ENCODE measurements around the gene GIMAP5. TPM values are rescaled to one million over a fixed set of nuclear protein-coding genes. Genes with fewer than 3 reads are reported as not detected.

The GIMAP5 gene
- total and polyA plus RNA-seq, 10 of the 15 experiments (the other 5 are each of a cell fraction or from before 2014, with no cell fraction given) = 3.7 to 9.1 (median 6.7) TPM

GRCh38 chr7:150756858-150757257, 19.6 kb downstream of the GIMAP5 start (continued):
- TF ChIP-seq IRF5 (IDR thresholded peaks at IDR 0.05; ENCODE audit: borderline replicate concordance) (no peak), MEF2A (IDR thresholded peaks at IDR 0.05; ENCODE audit: insufficient read depth, low read depth, low read length) (no peak), BCL3 (IDR thresholded peaks at IDR 0.05; ENCODE audit: borderline replicate concordance, insufficient read depth, low read depth, low read length, poor library complexity, severe bottlenecking) (no peak), SMC3 (IDR thresholded peaks at IDR 0.05; ENCODE audit: borderline replicate concordance, low read length) (peak; percentile 86), CTCF (IDR thresholded peaks at IDR 0.05 in 2 of 3, conservative IDR thresholded peaks at IDR 0.05 in 1 of 3; ENCODE audit: control insufficient read depth in 2 of 3, extremely low read depth in 1 of 3, insufficient read depth in 1 of 3, low read depth in 3 of 3, low read length in 3 of 3) (peak; percentile 47 to 56 (median 50); a peak in 5 of 6 replicates), POLR2A (IDR thresholded peaks at IDR 0.05; ENCODE audit: low read depth, low read length) (no peak), SP1 (IDR thresholded peaks at IDR 0.05; ENCODE audit: low read depth, low read length) (no peak), RUNX3 (IDR thresholded peaks at IDR 0.05; ENCODE audit: low read length) (peak; percentile 60), BHLHE40 (IDR thresholded peaks at IDR 0.05; ENCODE audit: borderline replicate concordance in 1 of 2, low read depth in 2 of 2, low read length in 1 of 2) (no peak), SUPT20H (IDR thresholded peaks at IDR 0.05; ENCODE audit: borderline replicate concordance, control insufficient read depth, low read depth, low read length) (no peak), SKIL (IDR thresholded peaks at IDR 0.05; ENCODE audit: low read depth, poor library complexity, severe bottlenecking) (no peak), TCF12 (IDR thresholded peaks at IDR 0.05; ENCODE audit: low read depth, low read length) (no peak), LARP7 (IDR thresholded peaks at IDR 0.05) (no peak)
